Trophoblast cell (in vitro differentiated cells and primary cell): ENCODE results near the gene SULT6B1. TPM values are rescaled to one million over a fixed set of nuclear protein-coding genes. Genes with fewer than 3 reads are reported as not detected.

ENCODE experiments used
- DNase-seq, 2 donors: peaks; one replicate each; pipeline ENCODE4 v3.0.0-alpha.2; 2016
- H2AFZ ChIP-seq: 2 replicates; pipeline ENCODE4 v1.6.1; 2013; ENCODE audit warnings: low read length, moderate library complexity, mild to moderate bottlenecking; ENCODE audit not compliant: insufficient read depth, poor library complexity
- H2AK5ac ChIP-seq: 2 replicates; pipeline ENCODE4 v1.6.1; 2013; ENCODE audit warnings: mild to moderate bottlenecking, low read length
- H2BK120ac ChIP-seq: 2 replicates; pipeline ENCODE4 v1.6.1; 2013; ENCODE audit warnings: low read length, mild to moderate bottlenecking, moderate library complexity; ENCODE audit not compliant: insufficient read depth, poor library complexity
- H2BK12ac ChIP-seq: 2 replicates; pipeline ENCODE4 v1.6.1; 2013; ENCODE audit warnings: mild to moderate bottlenecking, low read length, moderate library complexity
- H2BK5ac ChIP-seq: 2 replicates; pipeline ENCODE4 v1.6.1; 2013; ENCODE audit warnings: low read length, low read depth, moderate library complexity, mild to moderate bottlenecking; ENCODE audit not compliant: poor library complexity
- H3K14ac ChIP-seq: 2 replicates; pipeline ENCODE4 v1.6.1; 2013; ENCODE audit warnings: mild to moderate bottlenecking, low read length
- H3K18ac ChIP-seq: 2 replicates; pipeline ENCODE4 v1.6.1; 2013; ENCODE audit warnings: mild to moderate bottlenecking, low read length
- H3K23ac ChIP-seq: 2 replicates; pipeline ENCODE4 v1.6.1; 2013; ENCODE audit warnings: low read length
- H3K27ac ChIP-seq: 2 replicates; pipeline ENCODE4 v1.5.1; 2013; ENCODE audit warnings: low read depth, mild to moderate bottlenecking, inconsistent platforms, low read length, moderate library complexity
- H3K27me3 ChIP-seq: 2 replicates; pipeline ENCODE4 v1.6.1; 2013; ENCODE audit warnings: inconsistent platforms, mild to moderate bottlenecking, low read length, moderate library complexity; ENCODE audit not compliant: insufficient read depth
- H3K36me3 ChIP-seq, 2 experiments: 1 replicate in 1 of 2; 2 replicates in 1 of 2; pipeline ENCODE4 v1.6.1; 2013; ENCODE audit warnings: low read length in 2 of 2, mild to moderate bottlenecking in 2 of 2, moderate library complexity in 1 of 2; ENCODE audit not compliant: insufficient read depth in 2 of 2, control insufficient read depth in 1 of 2
- H3K4ac ChIP-seq: 2 replicates; pipeline ENCODE4 v1.6.1; 2013; ENCODE audit warnings: low read depth, mild to moderate bottlenecking, low read length, moderate library complexity
- H3K4me1 ChIP-seq, 2 experiments: 1 replicate in 1 of 2; 2 replicates in 1 of 2; pipeline ENCODE4 v1.6.1; 2013; ENCODE audit warnings: low read length in 2 of 2, mild to moderate bottlenecking in 2 of 2, moderate library complexity in 1 of 2; ENCODE audit not compliant: insufficient read depth in 2 of 2, control insufficient read depth in 1 of 2
- H3K4me2 ChIP-seq: 2 replicates; pipeline ENCODE4 v1.6.1; 2013; ENCODE audit warnings: inconsistent platforms, mild to moderate bottlenecking, low read length, moderate library complexity
- H3K4me3 ChIP-seq: 2 replicates; pipeline ENCODE4 v1.5.1; 2013; ENCODE audit warnings: mild to moderate bottlenecking, low read depth, low read length, inconsistent platforms
- H3K79me1 ChIP-seq: one replicate; pipeline ENCODE4 v1.6.1; 2013; ENCODE audit warnings: low read length
- H3K79me2 ChIP-seq: 2 replicates; pipeline ENCODE4 v1.6.1; 2013; ENCODE audit warnings: low read length, mild to moderate bottlenecking; ENCODE audit not compliant: control insufficient read depth, insufficient read depth, poor library complexity
- H3K9ac ChIP-seq: 2 replicates; pipeline ENCODE4 v1.6.1; 2013; ENCODE audit warnings: mild to moderate bottlenecking, low read length
- H3K9me3 ChIP-seq: 2 replicates; pipeline ENCODE4 v1.6.1; 2013; ENCODE audit warnings: low read depth, mild to moderate bottlenecking, control low read depth, inconsistent platforms, low read length; ENCODE audit not compliant: insufficient read depth
- H4K12ac ChIP-seq: 2 replicates; pipeline ENCODE4 v1.6.1; 2013; ENCODE audit warnings: low read depth, mild to moderate bottlenecking, low read length, moderate library complexity
- H4K8ac ChIP-seq: 2 replicates; pipeline ENCODE4 v1.6.1; 2013; ENCODE audit warnings: low read depth, mild to moderate bottlenecking, low read length, moderate library complexity
- H4K91ac ChIP-seq: one replicate; pipeline ENCODE4 v1.6.1; 2013; ENCODE audit warnings: low read depth, mild to moderate bottlenecking, low read length, moderate library complexity
- WGBS: extraction: QIAGEN DNeasy Blood & Tissue Kit; methylation state at CpG from one replicate; pipeline ENCODE4 v1.1.7; 2013; ENCODE audit warnings: missing lambda C conversion rate; ENCODE audit not compliant: insufficient read length, insufficient coverage; ENCODE audit errors: extremely low coverage; 5-methylcytosine and 5-hydroxymethylcytosine counted together
- polyA plus RNA-seq: library from polyadenylated mRNA; stranded (reverse); fragments of 200-250 nt; gene quantifications from 2 replicates; pipeline ENCODE4 v1.2.3, GENCODE V29; 2013

SULT6B1 gene, protein sequence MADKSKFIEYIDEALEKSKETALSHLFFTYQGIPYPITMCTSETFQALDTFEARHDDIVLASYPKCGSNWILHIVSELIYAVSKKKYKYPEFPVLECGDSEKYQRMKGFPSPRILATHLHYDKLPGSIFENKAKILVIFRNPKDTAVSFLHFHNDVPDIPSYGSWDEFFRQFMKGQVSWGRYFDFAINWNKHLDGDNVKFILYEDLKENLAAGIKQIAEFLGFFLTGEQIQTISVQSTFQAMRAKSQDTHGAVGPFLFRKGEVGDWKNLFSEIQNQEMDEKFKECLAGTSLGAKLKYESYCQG
- not detected in 2 replicates for polyA plus RNA-seq

DNA sequence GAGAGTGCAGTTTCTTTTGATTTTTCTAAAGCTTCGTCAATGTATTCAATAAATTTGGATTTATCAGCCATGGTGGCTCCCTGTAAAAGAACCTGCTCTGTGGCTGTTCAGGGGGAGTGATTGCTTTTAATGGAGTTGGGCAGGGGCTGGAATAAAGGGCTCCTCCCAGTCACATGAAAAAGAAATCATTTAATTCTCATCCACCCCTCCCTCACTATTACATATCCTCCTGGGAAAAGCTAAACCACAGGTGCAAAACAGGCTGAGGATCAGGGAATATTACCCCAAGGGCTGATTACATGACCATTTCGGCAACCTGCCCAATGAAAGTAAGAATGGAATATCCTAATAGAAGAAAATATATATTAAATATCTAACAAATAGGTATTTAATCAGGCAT lies at the start of gene SULT6B1:
TSS of gene SULT6B1 (minus strand) at position 101 of the 400 bp plus-strand sequence. CDS start at position 71, 30 bp downstream.
- Histone ChIP-seq H3K4me1 (peaks cover 0 to 3% of the 10 kb centered on the region in 2 experiments), H3K79me1 (no peaks in the 10 kb centered on the region), H2BK120ac (no peak within 1 kb of the TSS), H3K9ac (no peak within 1 kb of the TSS), H3K27me3 (no peaks in the 10 kb centered on the region), H3K23ac (no peak within 1 kb of the TSS), H2BK5ac (no peak within 1 kb of the TSS), H3K4me2 (no peak within 1 kb of the TSS), H3K9me3 (no peaks in the 10 kb centered on the region), H3K4ac (no peak within 1 kb of the TSS), H4K8ac (no peak within 1 kb of the TSS), H2AFZ (no peak within 1 kb of the TSS), H3K79me2 (no peaks in the 10 kb centered on the region), H4K12ac (no peak within 1 kb of the TSS), H3K36me3 (no peaks in the 10 kb centered on the region), H2AK5ac (no peak within 1 kb of the TSS), H2BK12ac (no peak within 1 kb of the TSS), H3K18ac (no peak within 1 kb of the TSS), H4K91ac (no peak within 1 kb of the TSS), H3K14ac (no peak within 1 kb of the TSS), H3K27ac (no peak within 1 kb of the TSS), H3K4me3 (no peak within 1 kb of the TSS)
- WGBS, result no CpG with 5 or more reads among the region's 2 CpGs
- no peak for DNase-seq

DNA sequence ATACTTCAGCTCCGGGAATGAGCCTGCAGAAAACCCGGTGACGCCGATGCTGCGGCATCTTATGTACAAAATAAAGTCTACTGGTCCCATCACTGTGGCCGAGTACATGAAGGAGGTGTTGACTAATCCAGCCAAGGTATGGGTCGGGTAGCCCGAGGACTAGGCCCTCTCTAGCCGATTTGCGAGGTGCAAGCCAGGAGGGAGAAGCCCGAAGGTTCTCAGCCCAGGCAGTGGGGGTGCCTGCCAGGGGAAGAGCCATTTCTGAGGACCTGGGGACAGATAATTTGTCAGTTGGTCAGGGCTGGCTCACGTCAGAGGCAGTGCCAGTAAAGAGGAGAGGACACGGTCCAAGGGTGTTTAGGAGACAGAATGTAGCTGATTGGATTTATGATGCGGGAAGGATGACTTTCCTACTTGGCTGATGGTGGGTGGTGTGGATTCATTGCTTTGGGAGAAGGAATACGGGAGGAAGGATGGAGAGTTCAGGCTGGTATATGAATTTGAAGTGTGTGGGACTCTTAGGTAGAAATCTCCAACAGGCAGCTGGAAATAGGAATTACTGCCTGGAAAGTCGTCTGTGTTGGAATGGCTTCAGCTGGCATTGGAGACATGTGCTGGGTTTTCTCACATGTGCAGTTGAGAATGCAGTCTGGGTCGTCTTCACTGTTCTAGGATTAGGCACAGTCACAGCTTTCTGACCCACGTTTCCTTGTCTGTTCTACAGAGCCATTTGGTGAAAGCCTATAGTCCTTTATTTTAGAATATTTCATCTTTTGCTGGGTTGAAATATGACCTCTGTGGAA lies 43.9 kb upstream of the SULT6B1 start:
- H3K79me1 ChIP-seq, result peaks cover 8% of the 10 kb centered on the region
- H3K4me3 ChIP-seq, result peak overlapping the region; percentile 98
- peak overlapping the region; percentile 86 for H3K14ac ChIP-seq
- DNase-seq, result peak; percentile 39 to 53
- H2BK5ac ChIP-seq, result peak overlapping the region; percentile 83
- H3K18ac ChIP-seq, result no peak overlapping the region
- no peak overlapping the region for H3K27ac ChIP-seq
- H4K8ac ChIP-seq, result peak overlapping the region; percentile 95
- H4K91ac ChIP-seq, result peak overlapping the region; percentile 70
- H3K27me3 ChIP-seq, result no peaks in the 10 kb centered on the region
- H3K79me2 ChIP-seq, result peaks cover 24% of the 10 kb centered on the region
- peak overlapping the region; percentile 84 for H3K4me2 ChIP-seq
- H3K4me1 ChIP-seq, result peaks cover 7 to 8% of the 10 kb centered on the region in 2 experiments
- peak overlapping the region; percentile 84 for H2AFZ ChIP-seq
- peaks cover 0 to 13% of the 10 kb centered on the region in 2 experiments for H3K36me3 ChIP-seq
- peak overlapping the region; percentile 97 for H3K9ac ChIP-seq
- H2BK12ac ChIP-seq, result no peak overlapping the region
- peak overlapping the region; percentile 57 for H2AK5ac ChIP-seq
- no CpG with 5 or more reads among the region's 18 CpGs for WGBS
- peak overlapping the region; percentile 80 for H3K4ac ChIP-seq
- H3K9me3 ChIP-seq, result no peaks in the 10 kb centered on the region
- no peak overlapping the region for H3K23ac ChIP-seq
- H4K12ac ChIP-seq, result peak overlapping the region; percentile 89
- no peak overlapping the region for H2BK120ac ChIP-seq

DNA sequence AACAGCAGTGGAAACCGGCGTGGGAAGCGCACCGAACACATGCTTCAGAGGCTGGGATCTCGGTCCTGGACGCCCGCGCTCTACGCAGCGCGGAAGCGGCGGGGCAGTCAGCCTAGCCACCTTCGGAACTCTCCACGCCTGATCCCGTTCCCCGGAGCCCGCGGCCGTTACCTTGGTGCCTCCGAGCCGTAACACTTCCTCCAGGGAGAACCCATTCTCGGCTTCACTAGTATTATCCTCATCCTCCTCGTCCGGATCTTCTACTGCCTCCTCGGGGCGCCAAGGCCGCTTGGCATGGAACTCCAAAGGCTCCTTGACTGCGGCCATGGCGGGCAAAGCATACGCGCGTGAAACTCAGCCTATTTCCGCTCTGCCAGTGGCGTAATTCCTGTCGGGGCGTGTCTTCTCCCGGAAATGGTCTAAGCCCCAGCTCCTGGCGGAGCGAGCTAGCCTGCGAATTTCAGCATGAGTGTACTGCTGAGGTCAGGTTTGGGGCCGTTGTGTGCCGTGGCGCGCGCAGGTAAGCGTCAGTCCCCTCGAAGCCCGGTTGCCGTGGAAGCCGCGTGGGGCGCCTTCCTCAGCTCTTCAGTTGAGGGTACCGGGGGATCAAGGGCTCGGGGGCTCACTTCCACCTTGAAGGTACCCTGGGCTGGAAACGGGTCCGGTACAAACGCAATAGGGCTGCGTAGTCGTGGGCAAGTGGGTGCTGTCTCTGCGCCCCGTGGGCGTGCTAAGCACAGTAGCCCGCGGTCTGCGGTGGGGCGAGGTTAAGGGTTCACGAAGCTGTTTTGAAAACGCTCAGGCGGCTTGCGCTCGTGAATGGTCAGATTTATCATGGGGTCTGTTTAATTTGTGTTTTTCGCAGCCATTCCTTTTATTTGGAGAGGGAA lies 43.0 kb upstream of the SULT6B1 start, which contains the start of the genes CEBPZ and NDUFAF7:
TSS of gene CEBPZ (minus strand) at position 356 of the 890 bp plus-strand sequence. CDS start at position 327, 29 bp downstream.
TSS of gene NDUFAF7 (plus strand) at position 418 of the 890 bp plus-strand sequence. CDS start at position 466, 48 bp downstream.
- H3K14ac ChIP-seq, result peak within 1 kb of the TSS; percentile 90
- DNase-seq, result peak; percentile 94 to 98
- H3K36me3 ChIP-seq, result peaks cover 2 to 15% of the 10 kb centered on the region in 2 experiments
- peak within 1 kb of the TSS; percentile 97 for H3K9ac ChIP-seq
- H4K8ac ChIP-seq, result peak within 1 kb of the TSS; percentile 95
- peak within 1 kb of the TSS; percentile 14 for H3K23ac ChIP-seq
- peak within 1 kb of the TSS; percentile 89 for H2AFZ ChIP-seq
- peak within 1 kb of the TSS; percentile 5 for H2BK12ac ChIP-seq
- peak within 1 kb of the TSS; percentile 98 for H3K4me3 ChIP-seq
- peak within 1 kb of the TSS; percentile 95 for H3K18ac ChIP-seq
- no CpG with 5 or more reads among the region's 73 CpGs for WGBS
- H2BK120ac ChIP-seq, result peak within 1 kb of the TSS; percentile 50
- H3K4me2 ChIP-seq, result peak within 1 kb of the TSS; percentile 84
- H3K9me3 ChIP-seq, result no peaks in the 10 kb centered on the region
- H2AK5ac ChIP-seq, result peak within 1 kb of the TSS; percentile 86
- peaks cover 8% of the 10 kb centered on the region for H3K79me1 ChIP-seq
- H3K4ac ChIP-seq, result peak within 1 kb of the TSS; percentile 80
- H2BK5ac ChIP-seq, result peak within 1 kb of the TSS; percentile 83
- peaks cover 7 to 8% of the 10 kb centered on the region in 2 experiments for H3K4me1 ChIP-seq
- H4K91ac ChIP-seq, result peak within 1 kb of the TSS; percentile 75
- no peaks in the 10 kb centered on the region for H3K27me3 ChIP-seq
- H4K12ac ChIP-seq, result peak within 1 kb of the TSS; percentile 89
- peaks cover 24% of the 10 kb centered on the region for H3K79me2 ChIP-seq
- H3K27ac ChIP-seq, result peak within 1 kb of the TSS; percentile 76
